GM12878 (cell line): Measurements from ENCODE around the gene MAPK8. TPM values are rescaled to one million over a fixed set of nuclear protein-coding genes. Genes with fewer than 3 reads are reported as not detected.

Experiments used
- BCL11A ChIP-seq: IDR thresholded peaks from 2 replicates; pipeline ENCODE4 v1.6.1; 2011; ENCODE audit warnings: low read depth, low read length
- CREM ChIP-seq: IDR thresholded peaks from 2 replicates; pipeline ENCODE4 v1.6.1; 2014; ENCODE audit warnings: antibody characterized with exemption, low read depth
- EED ChIP-seq: sonication (generic); IDR thresholded peaks from 2 replicates; pipeline ENCODE4 v1.6.1; 2016; ENCODE audit warnings: antibody characterized with exemption, low read depth
- IKZF1 ChIP-seq: fragments of 450-650 bp; conservative IDR thresholded peaks from 2 replicates; pipeline ENCODE4 v1.6.1; 2017; ENCODE audit warnings: antibody characterized with exemption, mild to moderate bottlenecking
- IKZF2 ChIP-seq, 2 experiments: fragments of 450-650 bp; IDR thresholded peaks; 2 replicates each; pipeline ENCODE4 v1.6.1; 2017; ENCODE audit warnings: mild to moderate bottlenecking in 2 of 2, moderate library complexity in 2 of 2
- IRF5 ChIP-seq: fragments of 450-650 bp; IDR thresholded peaks from 2 replicates; pipeline ENCODE4 v1.6.1; 2017; ENCODE audit warnings: borderline replicate concordance
- RAD21 ChIP-seq: IDR thresholded peaks from 2 replicates; pipeline ENCODE4 v1.6.1; 2011; ENCODE audit warnings: mild to moderate bottlenecking, low read depth, low read length, moderate library complexity; ENCODE audit not compliant: insufficient read depth
- polyA plus RNA-seq, 11 experiments: library from polyadenylated mRNA; depleted of rRNA in 4 of 11; unstranded in 6 of 11; stranded (reverse) in 5 of 11; fragments of >200 nt; fragmentation: Nextera tagmentation in 4 of 11; fragmentation: Illumina TruSeq in 1 of 11; extraction: Ambion mirVana in 4 of 11; extraction: Trizol in 1 of 11; gene quantifications; 1 replicate in 1 of 11; 2 replicates in 10 of 11; pipeline versions ENCODE4 v1.2.1 to v1.2.3, GENCODE V29; 2011 to 2016; ENCODE audit warnings: inconsistent platforms in 2 of 11, missing spikeins in 2 of 11, low read depth in 1 of 11
- total RNA-seq, 4 experiments: library from RNA; depleted of rRNA in 3 of 4; stranded (reverse); fragments of >200 nt in 3 of 4; fragmentation: Illumina TruSeq in 1 of 4; extraction: Trizol in 1 of 4; gene quantifications; 2 replicates each; pipeline versions ENCODE4 v1.2.1 to v1.2.3, GENCODE V29; 2013 to 2021
- TF ChIP-seq, protein P1 (sequence below): fragments of 450-650 bp; formaldehyde crosslinking; IDR thresholded peaks from 2 replicates; pipeline ENCODE4 v1.4.0; 2022; ENCODE audit warnings: mild to moderate bottlenecking, moderate library complexity

Gene MAPK8
- total and polyA plus RNA-seq, 10 of the 15 experiments (the other 5 are each of a cell fraction or from before 2014, with no cell fraction given), result 3.9 to 102 (median 40.0) TPM

DNA sequence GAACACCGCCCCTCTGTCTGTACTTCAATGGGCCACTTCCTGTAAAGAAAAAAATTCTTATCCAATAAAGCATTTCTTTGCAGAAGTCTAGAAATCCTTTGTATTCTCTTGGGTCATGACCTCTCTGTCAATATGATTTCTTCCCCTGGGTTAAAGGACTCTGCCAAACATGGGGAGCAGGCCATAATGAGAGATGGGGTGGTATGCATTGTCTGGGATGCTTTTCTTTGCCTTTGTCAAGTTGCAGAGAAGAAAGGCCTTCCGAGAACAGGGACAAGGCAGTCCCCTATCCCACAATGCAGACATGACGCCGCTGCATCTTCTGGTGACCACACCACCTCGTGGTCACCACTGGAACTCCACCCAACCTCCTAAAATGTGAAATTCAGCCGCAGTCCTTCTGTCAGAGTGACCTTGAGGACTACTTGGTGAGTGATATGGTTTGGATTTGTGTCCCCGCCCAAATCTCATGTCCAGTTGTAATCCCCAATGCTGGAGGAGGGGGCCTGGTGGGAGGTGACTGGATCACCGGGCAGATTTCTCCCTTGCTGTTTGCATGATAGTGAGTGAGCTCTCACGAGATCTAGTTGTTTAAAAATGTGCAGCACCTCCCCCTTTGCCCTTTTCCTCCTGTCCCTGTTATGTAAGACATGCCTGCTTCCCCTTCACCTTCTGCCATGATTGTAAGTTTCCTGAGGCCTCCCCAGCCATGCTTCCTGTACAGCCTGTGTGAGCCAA, 16.8 kb upstream of the MAPK8 start (continued):
- TF ChIP-seq, protein P1, sequence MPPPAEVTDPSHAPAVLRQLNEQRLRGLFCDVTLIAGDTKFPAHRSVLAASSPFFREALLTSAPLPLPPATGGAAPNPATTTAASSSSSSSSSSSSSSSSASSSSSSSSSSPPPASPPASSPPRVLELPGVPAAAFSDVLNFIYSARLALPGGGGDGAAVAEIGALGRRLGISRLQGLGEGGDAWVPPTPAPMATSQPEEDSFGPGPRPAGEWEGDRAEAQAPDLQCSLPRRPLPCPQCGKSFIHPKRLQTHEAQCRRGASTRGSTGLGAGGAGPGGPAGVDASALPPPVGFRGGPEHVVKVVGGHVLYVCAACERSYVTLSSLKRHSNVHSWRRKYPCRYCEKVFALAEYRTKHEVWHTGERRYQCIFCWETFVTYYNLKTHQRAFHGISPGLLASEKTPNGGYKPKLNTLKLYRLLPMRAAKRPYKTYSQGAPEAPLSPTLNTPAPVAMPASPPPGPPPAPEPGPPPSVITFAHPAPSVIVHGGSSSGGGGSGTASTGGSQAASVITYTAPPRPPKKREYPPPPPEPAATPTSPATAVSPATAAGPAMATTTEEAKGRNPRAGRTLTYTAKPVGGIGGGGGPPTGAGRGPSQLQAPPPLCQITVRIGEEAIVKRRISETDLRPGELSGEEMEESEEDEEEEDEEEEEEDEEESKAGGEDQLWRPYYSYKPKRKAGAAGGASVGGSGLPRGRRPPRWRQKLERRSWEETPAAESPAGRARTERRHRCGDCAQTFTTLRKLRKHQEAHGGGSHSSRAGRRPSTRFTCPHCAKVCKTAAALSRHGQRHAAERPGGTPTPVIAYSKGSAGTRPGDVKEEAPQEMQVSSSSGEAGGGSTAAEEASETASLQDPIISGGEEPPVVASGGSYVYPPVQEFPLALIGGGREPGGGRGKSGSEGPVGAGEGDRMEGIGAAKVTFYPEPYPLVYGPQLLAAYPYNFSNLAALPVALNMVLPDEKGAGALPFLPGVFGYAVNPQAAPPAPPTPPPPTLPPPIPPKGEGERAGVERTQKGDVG (CRISPR knock-in tag), result no peak
- TF ChIP-seq IRF5, result no peak
- peak; percentile 86 for TF ChIP-seq RAD21
- peak in 1 of 2 experiments; percentile 9; a peak in 2 of 4 replicates for TF ChIP-seq IKZF2 (IDR thresholded peaks at IDR 0.05)
- TF ChIP-seq BCL11A, result no peak
- 0 out of 2 replicates have a peak, but pooled peaks have one; percentile 34 for TF ChIP-seq IKZF1
- TF ChIP-seq EED, result peak; percentile 50; the same call in 1 of the 2 replicates
- peak; percentile 42; the same call in 1 of the 2 replicates for TF ChIP-seq CREM
- TF ChIP-seq, all 136 proteins: peak for 22
